Liver (tissue), 3 donors: ENCODE results near the gene LUC7L3.

Experiments used
- CTCF ChIP-seq: fragments of 150-350 bp; IDR thresholded peaks from 2 replicates; pipeline ENCODE4 v1.5.1; 2017; ENCODE audit warnings: improper control_type of control experiment, low read depth, low read length; ENCODE audit not compliant: missing input control
- MAX ChIP-seq: IDR thresholded peaks from 2 replicates; pipeline ENCODE4 v1.6.1; 2016; ENCODE audit warnings: antibody characterized with exemption
- RAD21 ChIP-seq, 2 donors: IDR thresholded peaks; 2 replicates each; pipeline ENCODE4 v1.6.1; 2016; ENCODE audit warnings: antibody characterized with exemption in 2 of 2, mild to moderate bottlenecking in 2 of 2
- REST ChIP-seq: IDR thresholded peaks from 2 replicates; pipeline ENCODE4 v1.6.1; 2016; ENCODE audit warnings: antibody characterized with exemption, mild to moderate bottlenecking
- RXRA ChIP-seq, 2 donors: IDR thresholded peaks; 2 replicates each; pipeline ENCODE4 v1.6.1; 2017 to 2018; ENCODE audit warnings: antibody characterized with exemption in 2 of 2, mild to moderate bottlenecking in 1 of 2
- SP1 ChIP-seq: IDR thresholded peaks from 2 replicates; pipeline ENCODE4 v1.6.1; 2018; ENCODE audit warnings: antibody characterized with exemption, mild to moderate bottlenecking
- TAF1 ChIP-seq: conservative IDR thresholded peaks from 2 replicates; pipeline ENCODE4 v1.6.1; 2016; ENCODE audit warnings: antibody characterized with exemption, mild to moderate bottlenecking
- YY1 ChIP-seq: IDR thresholded peaks from 2 replicates; pipeline ENCODE4 v1.6.1; 2016; ENCODE audit warnings: antibody characterized with exemption, mild to moderate bottlenecking
- donor health status: healthy.
- donor health status: healthy.

- TF ChIP-seq YY1 (no peak), CTCF (no peak), REST (no peak), MAX (no peak), TAF1 (no peak), SP1 (no peak), RAD21 (IDR thresholded peaks at IDR 0.05) (no peak), RXRA (IDR thresholded peaks at IDR 0.05) (no peak)
Measured at GRCh38 chr17:50767446-50767845, 48.0 kb downstream of the LUC7L3 start, which contains the start of gene ANKRD40CL.
